Cardiac septum (tissue), 1 donor: ENCODE data around the gene C1orf21. TPM values are rescaled to one million over a fixed set of nuclear protein-coding genes. Genes with fewer than 3 reads are reported as not detected.

Experiments
- DNase-seq: peaks from one replicate; pipeline ENCODE4 v3.0.0-alpha.2; 2020; ENCODE audit warnings: low spot score
- intact Hi-C: fragments of 100-400 bp; cut with DNase I; formaldehyde crosslinking; loops from one replicate; pipeline ENCODE4 v1.14.0; 2022
- total RNA-seq: library from RNA; stranded (reverse); fragmentation: NEBNext Ultra II Directional; extraction: Animal tissue kit (Norgen Biotek cat#: 25700); gene quantifications from one replicate; pipeline ENCODE4 v1.2.1, GENCODE V29; 2021
- donor health status: DM: no; HTN: no; CAD: no.

C1orf21 gene
- total RNA-seq, 1 donor from 2014 or later: 93.6 TPM

GRCh38 chr1:184533915-184534314 lies 147.1 kb downstream of the C1orf21 start:
- intact Hi-C loops: no loop called here
- DNase-seq: no peak

DNA sequence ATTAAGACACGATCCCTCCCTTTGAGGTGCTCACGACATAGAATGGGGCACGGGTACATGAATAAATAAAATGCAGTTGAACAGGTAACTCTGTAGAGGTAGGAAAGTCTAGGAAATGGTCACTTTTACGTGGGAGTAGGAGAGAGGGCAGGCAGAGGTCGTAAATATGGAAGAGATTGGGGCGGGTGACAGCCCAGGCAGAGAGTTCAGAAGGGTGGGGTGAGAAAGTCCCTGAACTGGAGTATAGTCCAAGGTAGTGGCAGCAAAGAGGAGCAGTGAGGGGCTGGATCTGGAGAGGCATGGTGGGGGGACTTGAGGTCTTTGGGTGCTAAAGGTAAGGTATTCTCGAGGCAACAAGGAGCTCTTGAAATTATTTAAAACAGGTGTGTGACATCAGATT lies 147.9 kb downstream of the C1orf21 start:
- intact Hi-C loops: no loop called here
- no peak for DNase-seq

- intact Hi-C loops: no loop called here
- no peak for DNase-seq
Observed at GRCh38 chr1:184535191-184535970, 148.6 kb downstream of the C1orf21 start.

DNA sequence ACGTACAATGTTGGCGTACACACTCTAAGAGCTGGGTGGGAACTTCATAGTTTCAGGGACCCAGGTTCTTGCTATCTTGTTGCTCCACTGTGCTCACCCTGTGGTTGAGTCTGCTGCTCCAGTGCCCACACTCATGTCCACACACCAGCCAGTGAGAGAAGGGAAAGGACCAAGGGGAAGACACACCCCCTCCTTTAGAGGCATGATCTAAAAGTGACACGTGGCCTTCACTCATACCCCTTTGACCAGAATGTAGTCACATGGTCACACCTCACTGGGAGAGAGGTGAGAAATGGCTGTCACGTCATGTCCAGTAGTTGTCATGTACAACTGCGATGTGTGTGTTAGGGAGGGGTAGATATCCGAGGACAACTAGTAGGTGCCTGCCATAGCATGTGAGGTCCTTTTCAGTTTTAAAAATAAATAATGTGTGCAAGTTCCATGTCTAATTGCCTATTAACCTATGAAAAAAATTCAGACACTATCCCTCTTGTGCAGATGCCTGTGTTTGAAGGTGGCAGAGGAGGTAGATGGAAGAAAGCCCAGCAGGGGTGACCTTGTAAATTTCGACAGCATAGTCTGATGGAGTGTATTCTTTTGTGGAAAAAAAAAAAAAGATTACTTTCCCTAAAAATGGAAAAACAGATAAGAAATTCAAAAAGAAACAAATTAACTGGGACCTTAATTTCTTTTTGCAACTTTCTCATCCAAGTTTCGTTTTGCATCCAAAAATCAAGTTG lies 149.6 kb downstream of the C1orf21 start:
- DNase-seq: no peak
- intact Hi-C loops: no loop called here

- intact Hi-C loops: no loop called here
Observed at GRCh38 chr1:184539580-184539979, 152.8 kb downstream of the C1orf21 start.

GRCh38 chr1:184541537-184542152 lies 154.8 kb downstream of the C1orf21 start:
- DNase-seq: no peak
- intact Hi-C loops: no loop called here

More at GRCh38 chr1:184539580-184539979, 152.8 kb downstream of the C1orf21 start:
- no peak for DNase-seq

DNA sequence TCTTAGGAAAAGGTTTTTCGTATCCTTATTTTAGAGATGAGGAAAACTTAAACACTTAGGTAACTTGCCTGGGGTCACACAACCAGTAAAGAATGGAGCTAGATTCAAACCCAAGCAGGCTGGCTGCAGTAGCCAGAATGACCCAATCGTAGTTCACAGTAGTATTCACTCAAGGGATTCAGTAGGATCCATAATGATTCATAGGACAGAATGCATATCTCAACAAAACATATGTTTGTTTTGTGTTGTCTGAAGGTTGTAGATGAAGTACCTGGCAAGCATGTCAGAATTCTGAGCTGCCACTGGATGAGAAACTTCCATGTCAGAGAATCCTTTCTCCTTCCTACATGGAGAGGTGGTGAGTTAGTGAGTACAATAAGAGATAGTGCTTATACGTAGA lies 155.5 kb downstream of the C1orf21 start:
- intact Hi-C loops: no loop called here
- DNase-seq: no peak

- no peak for DNase-seq
- intact Hi-C loops: no loop called here
Observed at GRCh38 chr1:184545601-184546000, 158.8 kb downstream of the C1orf21 start.

GRCh38 chr1:184552446-184552845 lies 165.6 kb downstream of the C1orf21 start:
- intact Hi-C loops: no loop called here
- DNase-seq: no peak

DNA sequence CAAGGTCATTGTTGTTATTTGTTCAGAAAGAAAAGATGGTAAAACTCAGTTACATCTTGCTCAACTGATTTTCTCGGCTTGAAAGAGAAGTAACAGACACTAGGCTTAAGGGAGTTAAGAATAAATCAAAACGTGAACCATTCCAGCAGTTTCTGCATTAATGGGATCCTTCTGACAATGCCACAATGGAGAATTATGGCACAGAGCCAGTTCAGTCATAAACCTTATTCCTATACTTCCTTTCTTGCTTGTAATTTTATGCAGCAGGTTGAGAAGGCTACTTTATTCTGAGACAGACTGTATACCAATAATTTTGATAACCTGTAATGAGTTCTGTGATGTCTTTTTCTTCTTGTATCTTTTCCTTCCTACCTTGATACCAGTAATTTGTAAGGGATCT lies 167.0 kb downstream of the C1orf21 start:
- intact Hi-C loops: no loop called here
- DNase-seq: no peak

DNA sequence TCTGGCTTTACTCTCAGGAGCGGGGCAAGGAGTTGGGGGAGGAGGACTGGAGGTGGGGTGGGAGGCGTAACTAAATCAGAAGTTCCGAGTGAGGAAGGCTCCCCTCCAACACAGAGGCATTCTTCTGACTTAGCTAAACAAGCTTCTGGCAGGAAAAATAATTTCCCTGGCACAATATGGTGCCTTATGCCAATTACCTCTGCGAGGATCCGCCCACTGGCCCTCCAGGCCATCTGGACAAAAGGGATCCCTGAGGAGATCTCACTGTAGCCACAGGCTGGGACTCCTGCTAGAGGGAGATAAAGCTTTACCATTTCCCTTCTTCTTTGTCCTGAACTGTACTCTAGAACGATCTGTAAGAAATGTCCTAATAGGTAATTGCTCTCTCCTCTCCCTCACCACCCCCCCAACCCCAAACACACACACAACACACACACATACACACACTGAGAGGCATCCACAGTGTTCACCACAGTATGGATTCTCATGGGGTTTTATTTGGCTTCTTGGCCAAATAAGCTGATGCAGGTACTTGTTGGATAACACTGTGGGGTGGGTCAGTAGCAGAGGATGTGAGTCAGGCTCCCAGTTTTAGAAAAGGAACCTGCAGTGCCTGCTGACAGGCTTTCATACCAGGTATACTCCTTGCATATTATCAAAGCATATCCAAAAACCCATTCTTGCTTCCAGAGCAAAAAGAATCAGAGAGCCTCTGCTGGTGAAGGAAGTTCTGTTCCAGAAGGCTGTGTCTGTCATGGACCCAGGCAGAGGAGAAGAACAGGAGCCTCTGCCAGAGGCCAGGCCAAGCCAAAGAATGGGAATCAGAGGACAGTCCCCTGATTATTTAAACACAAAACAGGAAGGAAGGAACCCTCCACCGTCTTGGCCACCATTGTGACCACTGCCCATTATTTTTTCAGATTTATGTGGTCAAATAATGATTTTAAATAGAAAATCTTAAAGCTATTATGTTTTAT lies 169.1 kb downstream of the C1orf21 start:
- DNase-seq: no peak
- intact Hi-C loops: no loop called here

GRCh38 chr1:184556665-184557064 lies 169.8 kb downstream of the C1orf21 start:
- DNase-seq: no peak
- intact Hi-C loops: no loop called here

- intact Hi-C loops: no loop called here
Observed at GRCh38 chr1:184557423-184558347, 170.9 kb downstream of the C1orf21 start.

DNA sequence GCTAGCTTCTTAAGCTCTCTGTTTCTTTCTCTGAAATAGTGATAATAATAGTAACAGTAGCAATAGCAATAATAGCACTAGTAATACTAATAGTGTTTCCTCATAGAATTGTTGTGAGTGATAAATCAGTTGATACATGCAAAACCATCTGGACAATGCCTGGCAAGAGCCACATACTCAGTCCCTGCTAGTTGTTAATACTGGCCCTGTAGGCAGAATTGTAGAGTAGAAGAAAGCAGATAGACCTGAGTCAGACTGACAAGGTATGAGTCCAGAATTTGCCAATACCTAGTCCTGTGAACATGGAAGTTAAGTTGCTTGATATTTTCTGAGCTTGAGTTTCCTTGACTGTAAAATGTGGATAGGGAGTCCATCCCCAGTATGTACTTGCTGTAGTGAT lies 171.9 kb downstream of the C1orf21 start:
- no peak for DNase-seq
- intact Hi-C loops: no loop called here

More at GRCh38 chr1:184557423-184558347, 170.9 kb downstream of the C1orf21 start:
- DNase-seq: no peak

GRCh38 chr1:184559117-184559713 lies 172.4 kb downstream of the C1orf21 start:
- intact Hi-C loops: no loop called here
- DNase-seq: no peak

- intact Hi-C loops: loop anchor here (2.0 to 10.0 kb wide), 7 partner anchors 91 to 488 kb away; partner anchors contain the start of gene C1orf21
- DNase-seq: no peak
Observed at GRCh38 chr1:184562806-184563205, 176.0 kb downstream of the C1orf21 start.

- no peak for DNase-seq
- intact Hi-C loops: loop anchor here (2.0 to 10.0 kb wide), 7 partner anchors 91 to 489 kb away; partner anchors contain the start of gene C1orf21
Observed at GRCh38 chr1:184563308-184563707, 176.5 kb downstream of the C1orf21 start.

DNA sequence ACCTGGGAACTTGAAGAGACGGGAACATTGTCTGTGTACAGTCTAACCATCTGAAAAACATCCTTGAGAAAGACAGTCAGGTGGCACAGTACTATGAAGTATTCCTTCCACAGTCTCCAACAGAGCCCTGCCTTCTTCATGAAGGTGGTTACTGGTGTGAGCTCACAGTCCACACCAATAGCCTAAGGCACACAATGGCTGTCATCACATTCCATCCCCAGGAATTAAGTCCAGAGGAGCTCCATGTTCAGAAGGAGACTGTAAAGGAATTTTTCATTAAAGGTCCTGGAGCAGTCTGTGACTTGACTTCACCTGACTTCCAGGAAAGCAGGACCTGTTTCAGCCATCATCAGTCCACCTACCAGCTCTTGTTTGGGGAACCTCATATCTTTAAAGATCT lies 180.2 kb downstream of the C1orf21 start:
- intact Hi-C loops: loop anchor here (10.0 kb wide), 1 partner anchor 492 kb away; no protein-coding TSS in a partner anchor
- DNase-seq: no peak
